ENCODE data around the gene PRMT5.

DNA sequence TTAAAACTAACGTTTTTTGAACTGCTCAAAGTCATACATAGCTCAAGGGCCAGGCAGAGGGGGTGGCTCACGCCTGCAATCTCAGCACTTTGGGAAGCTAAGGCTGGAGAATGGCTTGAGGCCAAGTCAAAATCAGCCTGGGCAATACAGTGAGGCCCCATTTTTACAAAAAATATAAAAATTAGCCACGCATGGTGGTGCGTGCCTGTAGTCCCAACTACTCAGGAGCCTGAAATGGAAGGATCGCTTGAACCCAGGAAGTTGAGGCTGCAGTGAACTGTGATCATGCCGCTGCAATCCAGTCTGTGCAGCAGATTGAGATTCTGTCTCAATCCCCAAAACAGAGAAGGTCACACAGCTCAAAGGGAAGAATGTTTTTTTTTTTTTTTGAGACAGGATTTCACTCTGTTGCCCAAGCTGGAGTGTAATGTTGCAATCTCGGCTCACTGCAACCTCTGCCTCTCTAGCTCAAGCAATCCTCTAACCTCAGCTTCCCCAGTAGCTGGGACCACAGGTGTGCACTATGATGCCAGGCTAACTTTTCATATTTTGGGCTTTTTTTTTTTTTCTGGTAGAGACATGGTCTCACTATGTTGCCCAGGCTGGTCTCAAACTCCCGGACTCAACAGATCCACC, 13.2 kb downstream of the PRMT5 start:
- TF ChIP-seq, protein P1, sequence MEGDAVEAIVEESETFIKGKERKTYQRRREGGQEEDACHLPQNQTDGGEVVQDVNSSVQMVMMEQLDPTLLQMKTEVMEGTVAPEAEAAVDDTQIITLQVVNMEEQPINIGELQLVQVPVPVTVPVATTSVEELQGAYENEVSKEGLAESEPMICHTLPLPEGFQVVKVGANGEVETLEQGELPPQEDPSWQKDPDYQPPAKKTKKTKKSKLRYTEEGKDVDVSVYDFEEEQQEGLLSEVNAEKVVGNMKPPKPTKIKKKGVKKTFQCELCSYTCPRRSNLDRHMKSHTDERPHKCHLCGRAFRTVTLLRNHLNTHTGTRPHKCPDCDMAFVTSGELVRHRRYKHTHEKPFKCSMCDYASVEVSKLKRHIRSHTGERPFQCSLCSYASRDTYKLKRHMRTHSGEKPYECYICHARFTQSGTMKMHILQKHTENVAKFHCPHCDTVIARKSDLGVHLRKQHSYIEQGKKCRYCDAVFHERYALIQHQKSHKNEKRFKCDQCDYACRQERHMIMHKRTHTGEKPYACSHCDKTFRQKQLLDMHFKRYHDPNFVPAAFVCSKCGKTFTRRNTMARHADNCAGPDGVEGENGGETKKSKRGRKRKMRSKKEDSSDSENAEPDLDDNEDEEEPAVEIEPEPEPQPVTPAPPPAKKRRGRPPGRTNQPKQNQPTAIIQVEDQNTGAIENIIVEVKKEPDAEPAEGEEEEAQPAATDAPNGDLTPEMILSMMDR (IDR thresholded peaks at IDR 0.05) = no peak
- no peak for TF ChIP-seq POLR2A (IDR thresholded peaks at IDR 0.05)

Data from lower leg skin (tissue), 3 donors.